Transverse colon (tissue), 4 donors: Measurements from ENCODE around the gene ZNHIT6. TPM values are rescaled to one million over a fixed set of nuclear protein-coding genes. Genes with fewer than 3 reads are reported as not detected.
A peak's percentile ranks its signal among the peaks of the same experiment; 100 is the strongest.

Experiments used
- DNase-seq: peaks from one replicate; pipeline ENCODE4 v3.0.0-alpha.2; 2019
- H3K27ac ChIP-seq, 4 donors: fragments of 200-600 bp; sonication (generic); 2 replicates each; pipeline ENCODE4 v1.5.1; 2016 to 2018; ENCODE audit warnings: inconsistent platforms in 4 of 4
- H3K27me3 ChIP-seq: fragments of 200-600 bp; sonication (generic); 2 replicates; pipeline ENCODE4 v1.5.1; 2017; ENCODE audit warnings: inconsistent platforms
- H3K36me3 ChIP-seq, 4 donors: fragments of 200-600 bp; sonication (generic); 2 replicates each; pipeline ENCODE4 v1.5.1; 2017 to 2019; ENCODE audit warnings: inconsistent platforms in 4 of 4
- H3K4me1 ChIP-seq, 4 donors: fragments of 200-600 bp; sonication (generic); 2 replicates each; pipeline ENCODE4 v1.5.1; 2017 to 2020; ENCODE audit warnings: inconsistent platforms in 4 of 4
- H3K4me3 ChIP-seq, 4 donors: fragments of 200-600 bp; sonication (generic); 1 replicate in 1 of 4; 2 replicates in 3 of 4; pipeline versions ENCODE4 v1.5.1 to v1.6.1; 2017 to 2019; ENCODE audit warnings: inconsistent platforms in 4 of 4
- H3K9me3 ChIP-seq, 2 donors: fragments of 200-600 bp; sonication (generic); 2 replicates each; pipeline ENCODE4 v1.5.1; 2017 to 2019; ENCODE audit warnings: inconsistent platforms in 2 of 2
- EP300 ChIP-seq: sonication (generic); formaldehyde crosslinking; IDR thresholded peaks from one replicate; pipeline ENCODE4 v1.6.1; 2017; ENCODE audit warnings: antibody characterized with exemption, low read depth
- POLR2A ChIP-seq: fragments of 450-650 bp; IDR thresholded peaks from one replicate; pipeline ENCODE4 v1.6.1; 2016; ENCODE audit warnings: antibody characterized with exemption, mild to moderate bottlenecking, moderate library complexity
- POLR2AphosphoS5 ChIP-seq, 3 donors: sonication (generic); formaldehyde crosslinking; IDR thresholded peaks; one replicate each; pipeline ENCODE4 v1.6.1; 2016; ENCODE audit warnings: antibody characterized with exemption in 3 of 3
- WGBS, 2 donors: methylation state at CpG; one replicate each; pipeline ENCODE4 v1.1.5; 2018; ENCODE audit warnings: low coverage in 1 of 2; 5-methylcytosine and 5-hydroxymethylcytosine counted together
- in situ Hi-C, 4 donors: fragments of 200-750 bp; cut with MboI; loops; one replicate each; pipeline versions ENCODE4 v1.15.0 to v1.15.1; 2017; ENCODE audit warnings: low sequenced_read_pairs in 3 of 4, low pct_ligation_motif_present in 1 of 4, low pct_unique_long_range_greater_than_20kb in 1 of 4
- intact Hi-C: fragments of 100-400 bp; cut with DNase I; formaldehyde crosslinking; loops from one replicate; pipeline ENCODE4 v1.15.1; 2023; ENCODE audit warnings: low total_unique reads
- total RNA-seq, 4 donors: library from RNA; depleted of rRNA; stranded (reverse); fragments of >200 nt; gene quantifications; one replicate each; pipeline ENCODE4 v1.1.0, GENCODE V29; 2016
- TF ChIP-seq, protein P1 (sequence below), 5 experiments: fragments of 200-600 bp in 3 of 5; fragments of 450-650 bp in 2 of 5; sonication (generic) in 3 of 5; IDR thresholded peaks; 1 replicate in 2 of 5; 2 replicates in 3 of 5; pipeline ENCODE4 v1.5.1; 2016 to 2017; ENCODE audit warnings: antibody characterized with exemption in 5 of 5, inconsistent platforms in 3 of 5, mild to moderate bottlenecking in 2 of 5, moderate library complexity in 1 of 5

ZNHIT6 gene
- total RNA-seq, 4 donors from 2014 or later: 2.6 to 7.8 (median 4.8) TPM

DNA sequence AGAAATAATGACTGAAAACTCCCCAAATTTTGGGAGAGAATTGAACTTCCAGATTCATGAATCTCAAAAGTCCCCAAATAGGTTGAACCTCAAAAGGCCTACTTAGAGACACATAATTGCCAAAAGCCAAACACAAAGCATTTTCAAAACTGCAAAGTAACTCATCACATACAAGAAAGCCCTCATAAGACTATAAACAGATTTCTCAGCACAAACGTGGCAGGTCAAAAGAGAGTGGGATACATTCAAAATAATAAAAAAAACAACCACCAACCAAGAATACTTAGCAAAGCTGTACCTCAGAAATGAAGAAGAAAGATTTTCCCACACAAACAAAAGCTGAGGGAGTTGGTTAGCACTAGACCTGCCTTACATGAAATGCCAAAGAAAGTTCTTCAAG, 69.8 kb downstream of the ZNHIT6 start:
- WGBS, 2 donors: 59 to 63% methylated on average over 1 of the region's 1 CpG
- in situ Hi-C loops (no loop called here), intact Hi-C loops (no loop called here)
- no peak for TF ChIP-seq POLR2A
- TF ChIP-seq POLR2AphosphoS5 (IDR thresholded peaks at IDR 0.05): no peak
- TF ChIP-seq, protein P1, sequence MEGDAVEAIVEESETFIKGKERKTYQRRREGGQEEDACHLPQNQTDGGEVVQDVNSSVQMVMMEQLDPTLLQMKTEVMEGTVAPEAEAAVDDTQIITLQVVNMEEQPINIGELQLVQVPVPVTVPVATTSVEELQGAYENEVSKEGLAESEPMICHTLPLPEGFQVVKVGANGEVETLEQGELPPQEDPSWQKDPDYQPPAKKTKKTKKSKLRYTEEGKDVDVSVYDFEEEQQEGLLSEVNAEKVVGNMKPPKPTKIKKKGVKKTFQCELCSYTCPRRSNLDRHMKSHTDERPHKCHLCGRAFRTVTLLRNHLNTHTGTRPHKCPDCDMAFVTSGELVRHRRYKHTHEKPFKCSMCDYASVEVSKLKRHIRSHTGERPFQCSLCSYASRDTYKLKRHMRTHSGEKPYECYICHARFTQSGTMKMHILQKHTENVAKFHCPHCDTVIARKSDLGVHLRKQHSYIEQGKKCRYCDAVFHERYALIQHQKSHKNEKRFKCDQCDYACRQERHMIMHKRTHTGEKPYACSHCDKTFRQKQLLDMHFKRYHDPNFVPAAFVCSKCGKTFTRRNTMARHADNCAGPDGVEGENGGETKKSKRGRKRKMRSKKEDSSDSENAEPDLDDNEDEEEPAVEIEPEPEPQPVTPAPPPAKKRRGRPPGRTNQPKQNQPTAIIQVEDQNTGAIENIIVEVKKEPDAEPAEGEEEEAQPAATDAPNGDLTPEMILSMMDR (IDR thresholded peaks at IDR 0.05): no peak
- TF ChIP-seq EP300: no peak
- H3K36me3 ChIP-seq: peaks cover 0 to 5% (median 0%) of the 10 kb centered on the region in 4 donors
- no peak overlapping the region for H3K4me3 ChIP-seq
- H3K4me1 ChIP-seq: no peaks in the 10 kb centered on the region
- peaks cover 14 to 19% of the 10 kb centered on the region in 2 donors for H3K9me3 ChIP-seq
- H3K27ac ChIP-seq: no peak overlapping the region
- H3K27me3 ChIP-seq: no peaks in the 10 kb centered on the region
- no peak for DNase-seq

DNA sequence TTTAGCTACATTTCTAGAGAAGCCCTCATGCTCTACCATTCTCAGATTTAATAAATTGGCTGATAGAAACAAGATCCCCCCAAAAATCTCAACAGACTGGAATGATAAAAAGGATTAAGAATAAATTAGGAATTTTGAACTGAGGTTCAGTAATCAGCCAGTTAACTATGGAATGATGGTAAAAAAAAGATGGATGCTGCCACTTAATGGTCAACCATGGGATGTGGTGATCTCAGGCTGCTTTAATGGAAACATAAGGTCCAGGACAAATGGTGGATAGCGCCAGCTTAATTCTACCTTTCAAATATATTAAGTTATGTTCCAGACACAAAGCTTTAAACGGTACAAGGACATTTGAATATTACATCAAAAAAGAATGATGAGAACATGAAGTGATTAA, 77.7 kb downstream of the ZNHIT6 start:
- no peaks in the 10 kb centered on the region for H3K9me3 ChIP-seq
- no peak for DNase-seq
- no peak overlapping the region for H3K4me3 ChIP-seq
- 88 to 100% methylated on average over 2 of the region's 2 CpGs for WGBS, 2 donors
- no peaks in the 10 kb centered on the region for H3K36me3 ChIP-seq
- TF ChIP-seq POLR2A (no peak), EP300 (no peak), POLR2AphosphoS5 (IDR thresholded peaks at IDR 0.05) (no peak)
- TF ChIP-seq, protein P1 (IDR thresholded peaks at IDR 0.05): no peak
- no peak overlapping the region for H3K27ac ChIP-seq
- in situ Hi-C loops: no loop called here
- intact Hi-C loops: no loop called here
- peaks cover 5 to 17% (median 12%) of the 10 kb centered on the region in 4 donors for H3K4me1 ChIP-seq
- no peaks in the 10 kb centered on the region for H3K27me3 ChIP-seq

- no peak for DNase-seq
- H3K36me3 ChIP-seq: no peaks in the 10 kb centered on the region
- H3K27me3 ChIP-seq: no peaks in the 10 kb centered on the region
- intact Hi-C loops: no loop called here
- WGBS, 2 donors: 18 to 42% methylated on average over 2 of the region's 2 CpGs
- no peaks in the 10 kb centered on the region for H3K9me3 ChIP-seq
- TF ChIP-seq, protein P1 (IDR thresholded peaks at IDR 0.05): no peak
- H3K27ac ChIP-seq: peak overlapping the region; percentile 34 to 65 (median 50)
- H3K4me1 ChIP-seq: peaks cover 5 to 17% (median 12%) of the 10 kb centered on the region in 4 donors
- in situ Hi-C loops: no loop called here
- H3K4me3 ChIP-seq: no peak overlapping the region
These were observed 78.7 kb downstream of the ZNHIT6 start for GRCh38 chr1:85629532-85629920.

DNA sequence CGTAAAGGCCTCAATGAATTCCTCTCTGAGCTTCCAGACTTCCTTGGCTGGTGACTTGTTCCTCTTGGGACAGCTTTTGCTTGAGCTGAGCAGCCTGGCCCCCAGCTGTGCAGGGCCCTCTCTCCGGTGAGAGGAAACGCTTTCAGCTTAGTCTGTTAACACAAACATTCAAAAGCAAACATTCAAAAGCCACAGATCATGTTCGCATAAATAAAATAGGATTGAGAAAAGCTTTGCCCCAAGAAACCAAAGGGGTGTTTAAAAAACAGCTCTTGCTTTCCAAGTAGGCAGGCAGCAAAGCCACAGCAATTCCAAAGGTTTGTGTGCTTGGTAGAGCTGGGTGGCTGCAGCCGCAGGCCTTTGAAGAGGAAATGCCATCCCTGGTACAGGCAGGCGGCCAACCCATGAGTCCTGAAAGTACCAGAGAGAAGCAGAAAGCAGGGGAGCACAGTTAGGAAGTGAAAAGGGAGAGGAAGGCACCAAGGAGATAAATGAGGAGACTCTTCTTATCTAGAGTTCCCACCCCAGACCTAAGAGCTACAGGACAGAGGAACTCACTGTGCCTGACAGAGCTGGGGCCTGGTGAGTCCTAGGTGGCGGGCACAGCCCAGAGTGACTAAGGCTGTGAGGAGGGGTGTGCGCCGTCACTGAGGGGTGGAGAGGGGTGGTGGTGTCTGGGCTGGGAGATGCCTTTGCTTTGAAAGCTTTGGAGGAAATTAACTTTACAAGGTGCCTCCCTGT, 79.3 kb downstream of the ZNHIT6 start:
- intact Hi-C loops: no loop called here
- no peak overlapping the region for H3K4me3 ChIP-seq
- peaks cover 5 to 17% (median 12%) of the 10 kb centered on the region in 4 donors for H3K4me1 ChIP-seq
- no peaks in the 10 kb centered on the region for H3K36me3 ChIP-seq
- H3K9me3 ChIP-seq: no peaks in the 10 kb centered on the region
- H3K27ac ChIP-seq: peak overlapping the region; percentile 34 to 65 (median 50)
- TF ChIP-seq, protein P1 (IDR thresholded peaks at IDR 0.05): no peak
- TF ChIP-seq EP300: no peak
- TF ChIP-seq POLR2A: no peak
- TF ChIP-seq POLR2AphosphoS5 (IDR thresholded peaks at IDR 0.05): no peak
- no peaks in the 10 kb centered on the region for H3K27me3 ChIP-seq
- in situ Hi-C loops: no loop called here
- WGBS, 2 donors: 15 to 47% methylated on average over 8 to 9 of the region's 9 CpGs
- DNase-seq: peak; percentile 40
